ENCODE data around the gene NUBPL.
"Not testable (repeated sequence)": the region's sequence is repeated elsewhere in the genome, so short reads cannot be mapped to it uniquely, and the experiment has no call there.

Gene NUBPL

GRCh38 chr14:31884776-31885379, 323.7 kb downstream of the NUBPL start:
- DNase-seq, result no peak

GRCh38 chr14:31886156-31886835, 325.1 kb downstream of the NUBPL start:
- DNase-seq, result no peak

- no peak for DNase-seq
These were observed 326.9 kb downstream of the NUBPL start for GRCh38 chr14:31887929-31888580.

GRCh38 chr14:31889297-31889696, 328.1 kb downstream of the NUBPL start:
- DNase-seq, result no peak

- DNase-seq, result not testable (repeated sequence)
These were observed 329.0 kb downstream of the NUBPL start for GRCh38 chr14:31890202-31890601.

- no peak for DNase-seq
These were observed 332.1 kb downstream of the NUBPL start for GRCh38 chr14:31893221-31893757.

GRCh38 chr14:31894351-31894750, 333.1 kb downstream of the NUBPL start:
- DNase-seq, result no peak

- DNase-seq, result no peak
These were observed 334.0 kb downstream of the NUBPL start for GRCh38 chr14:31895206-31895605.

GRCh38 chr14:31895646-31896045, 334.4 kb downstream of the NUBPL start:
- DNase-seq, result no peak

- no peak for DNase-seq
These were observed 336.5 kb downstream of the NUBPL start for GRCh38 chr14:31897581-31898186.

- no peak for DNase-seq
These were observed 337.8 kb downstream of the NUBPL start for GRCh38 chr14:31898838-31899528.

- no peak for DNase-seq
These were observed 340.8 kb downstream of the NUBPL start for GRCh38 chr14:31902002-31902401.

- no peak for DNase-seq
These were observed 341.9 kb downstream of the NUBPL start for GRCh38 chr14:31902945-31903646.

GRCh38 chr14:31909977-31910376, 348.8 kb downstream of the NUBPL start:
- DNase-seq, result no peak

All from activated CD4-positive, alpha-beta T cell treated with anti-CD3 and anti-CD28 coated beads, Interleukin-2, Interleukin-6, amounts not matched to agents 100 ng/mL and 50 ng/mL, durations not matched to agents 16 hours and 8 hours (primary cell).